Breast epithelium (tissue), 4 donors: ENCODE results near the gene RAB7A. TPM values are rescaled to one million over a fixed set of nuclear protein-coding genes. Genes with fewer than 3 reads are reported as not detected.
"Not testable (repeated sequence)": the region's sequence is repeated elsewhere in the genome, so short reads cannot be mapped to it uniquely, and the experiment has no call there.

ENCODE experiments used
- DNase-seq, 2 donors: peaks; one replicate each; pipeline ENCODE4 v3.0.0-alpha.2; 2019; ENCODE audit warnings: low spot score in 2 of 2
- H3K27ac ChIP-seq, 2 donors: fragments of 200-600 bp; sonication (generic) in 1 of 2; one replicate each; pipeline ENCODE4 v1.5.1; 2016 to 2019; ENCODE audit warnings: mild to moderate bottlenecking in 1 of 2
- H3K27me3 ChIP-seq, 2 donors: fragments of 200-600 bp; sonication (generic) in 1 of 2; one replicate each; pipeline versions ENCODE4 v1.5.1 to v1.6.0; 2017 to 2019; ENCODE audit warnings: control low read depth in 1 of 2, mild to moderate bottlenecking in 1 of 2
- H3K36me3 ChIP-seq: fragments of 200-600 bp; one replicate; pipeline ENCODE4 v1.5.1; 2019
- H3K4me1 ChIP-seq, 2 donors: fragments of 200-600 bp; sonication (generic); one replicate each; pipeline ENCODE4 v1.5.1; 2016 to 2019; ENCODE audit warnings: control low read depth in 1 of 2
- H3K4me3 ChIP-seq, 3 donors: fragments of 200-600 bp; sonication (generic); 1 replicate in 2 of 3; 2 replicates in 1 of 3; pipeline ENCODE4 v1.5.1; 2016 to 2019; ENCODE audit warnings: mild to moderate bottlenecking in 3 of 3, moderate library complexity in 2 of 3
- H3K9me3 ChIP-seq, 2 donors: fragments of 200-600 bp; sonication (generic) in 1 of 2; one replicate each; pipeline ENCODE4 v1.5.1; 2016 to 2019; ENCODE audit warnings: control low read depth in 1 of 2
- CTCF ChIP-seq, 3 donors: fragments of 450-650 bp; IDR thresholded peaks; one replicate each; pipeline ENCODE4 v1.5.1; 2016 to 2017; ENCODE audit warnings: antibody characterized with exemption in 3 of 3, mild to moderate bottlenecking in 3 of 3, moderate library complexity in 3 of 3
- POLR2A ChIP-seq: fragments of 450-650 bp; IDR thresholded peaks from one replicate; pipeline ENCODE4 v1.6.1; 2016; ENCODE audit warnings: antibody characterized with exemption, mild to moderate bottlenecking, moderate library complexity
- POLR2AphosphoS5 ChIP-seq, 3 donors: sonication (generic); formaldehyde crosslinking; IDR thresholded peaks; one replicate each; pipeline ENCODE4 v1.6.1; 2017; ENCODE audit warnings: antibody characterized with exemption in 3 of 3
- intact Hi-C: fragments of 100-400 bp; cut with DNase I; formaldehyde crosslinking; loops from one replicate; pipeline ENCODE4 v1.15.1; 2023; ENCODE audit warnings: low total_unique reads
- total RNA-seq, 3 donors: library from RNA; depleted of rRNA; stranded (reverse); fragments of >200 nt; gene quantifications; one replicate each; pipeline ENCODE4 v1.1.0, GENCODE V29; 2016

RAB7A gene
- total RNA-seq, 3 donors from 2014 or later: 105 to 114 (median 110) TPM

- Histone ChIP-seq H3K27ac (no peak overlapping the region), H3K4me1 (peaks cover 0 to 8% of the 10 kb centered on the region in 2 donors), H3K9me3 (no peaks in the 10 kb centered on the region), H3K36me3 (no peaks in the 10 kb centered on the region), H3K4me3 (no peak overlapping the region), H3K27me3 (no peaks in the 10 kb centered on the region)
- intact Hi-C loops: no loop called here
- no peak for DNase-seq
- TF ChIP-seq POLR2AphosphoS5 (IDR thresholded peaks at IDR 0.05) (no peak), POLR2A (no peak), CTCF (IDR thresholded peaks at IDR 0.05) (no peak)
Measured at GRCh38 chr3:128764863-128765262, 38.9 kb downstream of the RAB7A start.

GRCh38 chr3:128767094-128767750 is 41.2 kb downstream of the RAB7A start:
- Histone ChIP-seq H3K9me3 (no peaks in the 10 kb centered on the region), H3K4me1 (peaks cover 0 to 8% of the 10 kb centered on the region in 2 donors), H3K27ac (no peak overlapping the region), H3K27me3 (no peaks in the 10 kb centered on the region), H3K36me3 (no peaks in the 10 kb centered on the region), H3K4me3 (no peak overlapping the region)
- TF ChIP-seq CTCF (IDR thresholded peaks at IDR 0.05): no peak
- no peak for TF ChIP-seq POLR2AphosphoS5 (IDR thresholded peaks at IDR 0.05)
- TF ChIP-seq POLR2A: no peak
- DNase-seq: no peak
- intact Hi-C loops: no loop called here

GRCh38 chr3:128768471-128768870 is 42.5 kb downstream of the RAB7A start:
- TF ChIP-seq CTCF (IDR thresholded peaks at IDR 0.05): no peak
- no peak for TF ChIP-seq POLR2AphosphoS5 (IDR thresholded peaks at IDR 0.05)
- no peak for TF ChIP-seq POLR2A
- intact Hi-C loops: no loop called here
- DNase-seq: no peak
- Histone ChIP-seq H3K36me3 (no peaks in the 10 kb centered on the region), H3K27ac (no peak overlapping the region), H3K9me3 (no peaks in the 10 kb centered on the region), H3K4me3 (no peak overlapping the region), H3K4me1 (peaks cover 0 to 8% of the 10 kb centered on the region in 2 donors), H3K27me3 (no peaks in the 10 kb centered on the region)

GRCh38 chr3:128770387-128770786 is 44.4 kb downstream of the RAB7A start:
- H3K36me3 ChIP-seq: no peaks in the 10 kb centered on the region
- intact Hi-C loops: no loop called here
- no peaks in the 10 kb centered on the region for H3K9me3 ChIP-seq
- DNase-seq: no peak
- no peak overlapping the region for H3K27ac ChIP-seq
- H3K27me3 ChIP-seq: no peaks in the 10 kb centered on the region
- TF ChIP-seq POLR2A (no peak), CTCF (IDR thresholded peaks at IDR 0.05) (no peak), POLR2AphosphoS5 (IDR thresholded peaks at IDR 0.05) (no peak)
- H3K4me3 ChIP-seq: no peak overlapping the region
- H3K4me1 ChIP-seq: peaks cover 0 to 8% of the 10 kb centered on the region in 2 donors

- DNase-seq, H3K4me3 ChIP-seq, H3K9me3 ChIP-seq, H3K27me3 ChIP-seq, H3K27ac ChIP-seq, H3K4me1 ChIP-seq, H3K36me3 ChIP-seq, intact Hi-C loops: not testable (repeated sequence)
Measured at GRCh38 chr3:128773189-128773588, 47.2 kb downstream of the RAB7A start.

- H3K4me3 ChIP-seq, H3K27ac ChIP-seq, H3K9me3 ChIP-seq, H3K36me3 ChIP-seq, DNase-seq, intact Hi-C loops, H3K27me3 ChIP-seq, H3K4me1 ChIP-seq: not testable (repeated sequence)
Measured at GRCh38 chr3:128773592-128773991, 47.6 kb downstream of the RAB7A start.
